ENCODE data around the gene SSX2B.
"Not testable (repeated sequence)": the region's sequence is repeated elsewhere in the genome, so short reads cannot be mapped to it uniquely, and the experiment has no call there.

Gene SSX2B

DNA sequence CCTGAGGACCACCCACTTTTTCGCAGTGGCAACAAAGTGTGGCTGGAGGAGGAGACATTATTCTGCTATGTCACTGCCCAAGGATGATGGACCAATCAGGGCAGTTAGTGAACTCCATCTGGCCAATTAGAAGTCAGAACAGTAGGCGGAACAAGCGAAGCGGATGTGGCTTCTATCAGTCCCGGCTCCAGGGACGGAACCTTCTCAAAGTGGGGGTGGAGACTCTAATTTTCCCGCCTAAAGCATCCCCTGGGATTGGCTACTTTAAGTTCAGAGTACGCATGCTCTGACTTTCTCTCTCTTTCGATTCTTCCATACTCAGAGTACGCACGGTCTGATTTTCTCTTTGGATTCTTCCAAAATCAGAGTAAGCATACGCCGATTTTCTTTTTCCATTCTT, at the start of gene SSX2B:
SSX2B (plus strand) TSS at position 301 of the 400 bp plus-strand sequence. CDS start 1,429 bp downstream, outside the sequence.
- not testable (repeated sequence) for DNase-seq

GRCh38 chrX:52707078-52707477, 44.0 kb upstream of the SSX2B start, which contains the start of gene SSX2:
Gene SSX2, minus strand, starts transcription at chrX:52707178. Its CDS starts 1,429 bp downstream, at chrX:52705749.
- DNase-seq, result not testable (repeated sequence)

GRCh38 chrX:52765983-52766382, 14.9 kb downstream of the SSX2B start:
- not testable (repeated sequence) for DNase-seq

GRCh38 chrX:52773504-52773903, 22.5 kb downstream of the SSX2B start:
- not testable (repeated sequence) for DNase-seq

- DNase-seq, result not testable (repeated sequence)
Measured at GRCh38 chrX:52797327-52797726, 46.3 kb downstream of the SSX2B start, which contains the start of gene SPANXN5. Gene SPANXN5, minus strand, starts transcription at chrX:52797427. Its CDS starts 79 bp downstream, at chrX:52797348.

DNA sequence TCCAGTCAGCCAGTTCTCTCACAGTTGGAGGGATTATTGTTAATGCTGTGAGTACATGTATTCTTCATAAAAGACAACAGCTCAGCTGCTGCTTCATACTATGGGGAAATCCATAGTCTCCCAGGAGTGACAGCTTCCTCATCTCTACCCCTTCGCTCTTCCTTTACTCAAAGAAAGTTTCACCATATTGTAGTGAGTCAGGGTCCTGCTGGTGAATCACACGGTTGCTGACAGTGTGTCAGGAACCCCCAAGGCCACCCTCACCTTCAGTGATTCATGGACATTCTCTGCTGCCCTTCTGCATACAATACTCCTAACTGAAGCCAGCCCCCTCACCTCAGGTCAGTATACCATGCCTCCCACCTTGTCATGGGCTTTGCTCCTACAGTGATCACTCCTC, 53.8 kb downstream of the SSX2B start:
- not testable (repeated sequence) for DNase-seq

Measured in eye (tissue), 1 donor.